ENCODE measurements around the gene ZBTB8A.
"Not testable (repeated sequence)": the region's sequence is repeated elsewhere in the genome, so short reads cannot be mapped to it uniquely, and the experiment has no call there.

Gene ZBTB8A

DNA sequence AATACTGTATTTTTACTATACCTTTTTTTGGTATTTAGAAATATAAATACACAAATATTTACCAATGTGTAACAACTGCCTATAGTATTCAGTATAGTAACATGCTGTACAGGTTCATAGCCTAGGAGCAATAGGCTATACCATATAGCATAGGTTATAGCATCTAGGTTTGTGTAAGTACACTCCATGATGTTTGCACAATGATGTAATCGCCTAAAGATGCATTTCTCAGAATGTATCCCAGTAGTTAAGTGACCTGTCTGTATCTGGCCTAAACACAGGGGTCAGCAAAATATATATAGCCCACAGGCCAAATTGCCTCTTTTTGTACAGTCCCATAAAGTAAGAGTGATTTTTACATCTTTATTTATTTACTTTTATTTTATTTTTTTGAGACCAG, 86.9 kb downstream of the ZBTB8A start:
- DNase-seq (ENCODE audit: low read depth), result no peak
- TF ChIP-seq, protein P1, sequence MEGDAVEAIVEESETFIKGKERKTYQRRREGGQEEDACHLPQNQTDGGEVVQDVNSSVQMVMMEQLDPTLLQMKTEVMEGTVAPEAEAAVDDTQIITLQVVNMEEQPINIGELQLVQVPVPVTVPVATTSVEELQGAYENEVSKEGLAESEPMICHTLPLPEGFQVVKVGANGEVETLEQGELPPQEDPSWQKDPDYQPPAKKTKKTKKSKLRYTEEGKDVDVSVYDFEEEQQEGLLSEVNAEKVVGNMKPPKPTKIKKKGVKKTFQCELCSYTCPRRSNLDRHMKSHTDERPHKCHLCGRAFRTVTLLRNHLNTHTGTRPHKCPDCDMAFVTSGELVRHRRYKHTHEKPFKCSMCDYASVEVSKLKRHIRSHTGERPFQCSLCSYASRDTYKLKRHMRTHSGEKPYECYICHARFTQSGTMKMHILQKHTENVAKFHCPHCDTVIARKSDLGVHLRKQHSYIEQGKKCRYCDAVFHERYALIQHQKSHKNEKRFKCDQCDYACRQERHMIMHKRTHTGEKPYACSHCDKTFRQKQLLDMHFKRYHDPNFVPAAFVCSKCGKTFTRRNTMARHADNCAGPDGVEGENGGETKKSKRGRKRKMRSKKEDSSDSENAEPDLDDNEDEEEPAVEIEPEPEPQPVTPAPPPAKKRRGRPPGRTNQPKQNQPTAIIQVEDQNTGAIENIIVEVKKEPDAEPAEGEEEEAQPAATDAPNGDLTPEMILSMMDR (IDR thresholded peaks at IDR 0.05; ENCODE audit: low read length, missing control alignments), result no peak

DNA sequence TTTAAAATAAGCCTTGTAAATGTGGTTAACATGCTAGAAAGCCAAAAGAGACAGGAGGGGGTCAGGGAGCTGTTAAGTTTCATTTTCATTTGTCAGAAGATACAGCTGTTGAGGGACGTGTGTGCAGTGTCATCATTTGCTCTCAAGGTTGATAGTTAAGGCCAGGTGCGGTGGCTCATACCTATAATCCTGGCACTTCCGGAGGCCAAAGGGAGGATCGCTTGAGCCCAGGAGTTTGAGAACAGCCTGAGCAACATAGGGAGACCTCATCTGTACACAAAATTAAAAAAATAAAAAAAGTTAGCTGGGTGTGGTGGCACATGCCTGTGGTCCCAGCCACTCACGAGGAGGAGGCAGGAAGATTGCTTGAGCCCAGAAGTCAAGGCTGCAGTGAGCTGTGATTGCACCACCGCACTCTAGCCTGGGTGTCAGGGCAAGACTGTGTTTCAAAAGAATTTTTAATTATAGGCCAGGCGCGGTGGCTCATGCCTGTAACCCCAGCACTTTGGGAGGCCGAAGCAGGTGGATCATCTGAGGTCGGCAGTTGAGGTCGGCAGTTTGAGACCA, 88.5 kb downstream of the ZBTB8A start:
- DNase-seq (ENCODE audit: low read depth), result no peak
- TF ChIP-seq, protein P1 (IDR thresholded peaks at IDR 0.05; ENCODE audit: low read length, missing control alignments), result no peak
- H3K4me3 ChIP-seq (replicated peaks; ENCODE audit: low read depth, low read length), result no peak overlapping the region

More for the DNA sequence above, 86.9 kb downstream of the ZBTB8A start:
- H3K4me3 ChIP-seq (replicated peaks; ENCODE audit: low read depth, low read length), result no peak overlapping the region

DNA sequence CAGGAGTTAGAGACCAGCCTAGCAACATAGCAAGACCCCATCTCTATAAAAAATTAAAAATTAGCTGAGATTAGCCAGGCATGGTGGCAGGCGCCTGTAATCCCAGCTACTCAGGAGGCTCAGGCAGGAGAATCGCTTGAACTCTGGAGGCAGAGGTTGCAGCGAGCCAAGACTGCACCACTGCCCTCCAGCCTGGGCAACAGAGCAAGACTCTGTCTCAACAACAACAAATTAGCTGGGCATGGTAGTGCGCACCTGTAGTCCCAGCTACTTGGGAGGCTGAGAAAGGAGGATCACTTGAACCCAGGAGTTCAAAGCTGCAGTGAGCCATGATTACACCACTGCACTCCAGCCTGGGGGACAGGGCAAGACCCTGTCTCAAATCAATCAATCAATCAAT, 90.9 kb downstream of the ZBTB8A start:
- not testable (repeated sequence) for DNase-seq (ENCODE audit: low read depth); H3K4me3 ChIP-seq (replicated peaks; ENCODE audit: low read depth, low read length)

DNA sequence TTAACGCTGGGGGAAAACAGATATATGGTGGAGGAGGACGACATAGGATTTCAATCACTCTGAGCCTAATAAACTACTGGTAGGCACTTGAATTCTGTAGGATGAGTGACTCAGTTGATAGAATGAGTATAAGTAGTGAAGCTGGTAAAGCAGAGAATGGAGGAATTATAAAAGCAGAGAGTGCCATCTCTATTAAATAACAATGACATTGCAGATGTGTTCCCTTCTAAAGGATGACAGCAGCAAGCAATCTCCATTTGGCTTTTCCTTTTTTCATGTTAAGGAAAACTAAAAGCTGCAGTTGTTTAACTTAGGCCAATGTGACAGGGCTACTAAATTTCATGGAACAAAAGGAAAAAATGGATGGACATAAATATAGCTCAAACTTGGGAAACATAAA, 93.6 kb downstream of the ZBTB8A start:
- TF ChIP-seq, protein P1 (IDR thresholded peaks at IDR 0.05; ENCODE audit: low read length, missing control alignments), result no peak
- no peak for DNase-seq (ENCODE audit: low read depth)
- H3K4me3 ChIP-seq (replicated peaks; ENCODE audit: low read depth, low read length), result no peak overlapping the region

DNA sequence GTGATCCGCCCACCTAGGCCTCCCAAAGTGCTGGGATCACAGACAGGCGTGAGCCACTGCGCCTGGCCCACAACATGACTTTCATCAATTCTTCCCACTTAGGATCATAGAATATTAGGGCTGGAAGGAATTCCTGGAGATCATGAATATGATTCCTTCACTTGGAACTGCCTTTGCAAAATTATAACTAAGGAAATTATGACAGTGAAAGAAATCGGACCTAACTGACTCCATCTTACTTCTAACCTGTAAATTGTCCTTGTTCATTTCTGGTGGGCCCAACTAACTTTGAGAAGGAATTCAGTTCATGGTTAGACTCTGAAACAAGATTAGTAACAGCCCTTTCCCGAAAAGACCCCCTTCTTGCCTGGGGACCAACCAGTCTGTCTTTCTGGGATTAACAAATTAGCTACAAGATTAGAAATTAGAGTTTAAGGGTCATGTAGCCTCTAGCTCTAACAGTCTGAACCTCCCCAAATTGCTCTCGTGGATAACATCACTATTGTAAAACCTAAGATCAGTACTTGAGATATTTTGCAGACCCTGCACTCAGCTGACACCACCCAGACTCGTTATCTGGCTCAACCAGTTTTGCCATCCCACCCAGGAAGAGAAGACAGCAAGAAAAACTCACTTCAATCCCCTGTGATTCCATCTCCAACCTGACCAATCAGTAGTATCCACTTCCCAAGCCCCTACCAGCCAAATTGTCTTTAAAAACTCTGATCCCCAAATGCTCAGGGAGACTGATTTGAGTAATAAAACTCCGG, 96.5 kb downstream of the ZBTB8A start:
- H3K4me3 ChIP-seq (replicated peaks; ENCODE audit: low read depth, low read length), result no peak overlapping the region
- no peak for DNase-seq (ENCODE audit: low read depth)
- TF ChIP-seq, protein P1 (IDR thresholded peaks at IDR 0.05; ENCODE audit: low read length, missing control alignments), result no peak

DNA sequence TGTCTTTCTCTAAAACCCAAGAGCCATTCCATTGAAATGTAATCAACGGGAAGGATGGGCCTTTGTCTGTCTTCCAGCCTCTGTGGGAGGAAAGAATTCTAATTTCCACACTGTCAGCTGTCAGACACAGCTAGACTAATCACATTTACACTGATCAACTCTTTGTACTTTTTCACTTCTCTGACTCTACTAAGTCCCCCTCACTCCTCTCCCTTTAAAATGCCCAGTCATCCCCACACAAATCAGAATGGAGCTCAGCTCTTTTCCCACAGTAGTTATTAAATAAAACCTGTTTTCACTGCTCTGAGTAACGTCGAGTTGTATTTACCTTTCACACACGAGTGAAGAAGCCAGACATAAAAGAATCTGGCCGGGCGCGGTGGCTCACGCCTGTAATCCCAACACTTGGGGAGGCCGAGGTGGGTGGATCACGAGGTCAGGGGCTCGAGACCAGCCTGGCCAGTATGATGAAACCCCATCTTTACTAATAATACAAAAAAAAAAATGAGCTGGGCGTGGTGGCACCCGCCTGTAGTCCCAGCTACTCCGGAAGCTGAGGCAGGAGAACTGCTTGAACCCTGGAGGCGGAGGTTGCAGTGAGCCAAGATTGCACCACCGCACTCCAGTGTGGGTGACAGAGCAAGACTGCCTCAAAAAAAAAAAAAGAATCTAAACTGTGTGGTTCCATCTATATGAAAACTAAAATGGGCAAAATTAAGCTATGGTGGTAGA, 97.9 kb downstream of the ZBTB8A start:
- no peak for DNase-seq (ENCODE audit: low read depth)
- H3K4me3 ChIP-seq (replicated peaks; ENCODE audit: low read depth, low read length), result no peak overlapping the region
- TF ChIP-seq, protein P1 (IDR thresholded peaks at IDR 0.05; ENCODE audit: low read length, missing control alignments), result no peak

DNA sequence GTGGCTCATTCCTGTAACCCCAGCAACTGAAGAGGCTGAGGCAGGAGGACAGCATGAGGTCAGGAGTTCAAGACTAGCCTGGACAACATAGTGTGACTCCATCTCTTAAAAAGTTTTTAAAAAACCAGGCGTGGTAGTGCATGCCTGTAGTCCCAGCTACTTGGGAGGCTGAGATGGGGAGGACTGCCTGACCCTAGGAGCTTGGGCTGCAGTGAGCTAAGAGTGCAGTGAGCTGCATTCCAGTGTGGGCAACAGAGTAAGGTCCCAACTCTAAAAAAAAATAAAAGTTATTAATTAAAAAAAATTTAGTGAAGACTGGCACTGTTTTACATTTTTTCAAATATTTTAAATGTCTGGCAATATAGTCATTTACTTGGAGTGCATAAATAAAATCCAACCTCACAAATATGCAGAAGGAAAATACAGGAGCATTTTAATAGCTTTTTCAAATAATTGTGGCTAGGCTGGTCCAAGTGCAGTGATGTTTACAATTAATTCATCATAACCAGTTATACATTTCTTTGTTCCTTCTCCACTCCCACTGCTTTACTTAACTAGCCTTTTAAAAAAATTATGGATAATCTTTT, 100.4 kb downstream of the ZBTB8A start:
- no peak overlapping the region for H3K4me3 ChIP-seq (replicated peaks; ENCODE audit: low read depth, low read length)
- TF ChIP-seq, protein P1 (IDR thresholded peaks at IDR 0.05; ENCODE audit: low read length, missing control alignments), result no peak
- DNase-seq (ENCODE audit: low read depth), result no peak

DNA sequence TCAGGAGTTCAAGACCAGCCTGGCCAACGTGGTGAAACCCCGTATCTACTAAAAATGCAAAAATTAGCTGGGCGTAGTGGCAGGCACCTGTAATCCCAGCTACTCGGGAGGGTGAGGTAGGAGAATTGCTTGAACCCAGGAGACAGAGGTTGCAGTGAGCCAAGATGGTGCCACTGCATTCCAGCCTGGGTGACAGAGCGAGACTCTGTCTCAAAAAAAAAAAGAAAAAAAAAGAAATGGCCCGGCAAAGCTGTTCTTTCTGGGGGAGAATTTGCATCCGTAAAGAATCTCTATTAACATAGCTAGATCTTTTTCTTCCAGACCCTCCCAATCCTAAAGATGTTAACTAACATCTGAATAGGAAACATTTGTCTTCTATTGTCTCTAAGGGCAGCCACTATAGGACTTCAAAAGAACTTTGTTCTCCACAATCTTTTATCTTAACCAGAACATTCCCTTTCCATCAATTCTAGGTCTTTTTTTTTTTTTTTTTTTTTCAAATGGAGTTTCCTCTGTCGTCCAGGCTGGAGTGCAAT, 103.1 kb downstream of the ZBTB8A start:
- not testable (repeated sequence) for H3K4me3 ChIP-seq (replicated peaks; ENCODE audit: low read depth, low read length); DNase-seq (ENCODE audit: low read depth)

Data from fibroblast of pulmonary artery (primary cell).